Bronchial epithelial cell (primary cell): ENCODE results near the gene HYCC2. TPM values are rescaled to one million over a fixed set of nuclear protein-coding genes. Genes with fewer than 3 reads are reported as not detected.

Source experiments
- DNase-seq: peaks from one replicate; pipeline ENCODE4 v3.0.0-alpha.2; 2010; ENCODE audit warnings: low read depth
- FAIRE-seq: peaks from 2 replicates; lab custom pipeline; 2011; peaks lifted over from hg19 to GRCh38; lab: Jason Lieb, UNC
- H3K27me3 ChIP-seq: 2 replicates; pipeline ENCODE4 v1.5.1; 2011; ENCODE audit warnings: low read length; ENCODE audit not compliant: control insufficient read depth, insufficient read depth
- H3K36me3 ChIP-seq: 2 replicates; pipeline ENCODE4 v1.5.1; 2011; ENCODE audit warnings: low read length; ENCODE audit not compliant: control insufficient read depth, insufficient read depth
- H3K4me3 ChIP-seq: 2 replicates; pipeline ENCODE4 v1.5.1; 2011; ENCODE audit warnings: mild to moderate bottlenecking, low read depth, low read length, control low read depth
- total RNA-seq: library from RNA; depleted of rRNA; stranded (reverse); fragments of >200 nt; gene quantifications from 2 replicates; pipeline ENCODE4 v1.2.1, GENCODE V29; 2014
- TF ChIP-seq, protein P1 (sequence below): IDR thresholded peaks from 2 replicates; pipeline ENCODE4 v1.5.1; 2011; ENCODE audit warnings: mild to moderate bottlenecking, moderate library complexity, low read length, control low read depth, inconsistent platforms; ENCODE audit not compliant: insufficient read depth, severe bottlenecking

HYCC2 gene
- total RNA-seq, 1 donor from 2014 or later: 8.4 TPM

GRCh38 chr2:201021914-201022313 is 49.6 kb downstream of the HYCC2 start:
- Histone ChIP-seq H3K36me3 (peaks cover 5% of the 10 kb centered on the region), H3K4me3 (no peak overlapping the region), H3K27me3 (no peaks in the 10 kb centered on the region)
- no peak for DNase-seq
- FAIRE-seq: no peak
- TF ChIP-seq, protein P1, sequence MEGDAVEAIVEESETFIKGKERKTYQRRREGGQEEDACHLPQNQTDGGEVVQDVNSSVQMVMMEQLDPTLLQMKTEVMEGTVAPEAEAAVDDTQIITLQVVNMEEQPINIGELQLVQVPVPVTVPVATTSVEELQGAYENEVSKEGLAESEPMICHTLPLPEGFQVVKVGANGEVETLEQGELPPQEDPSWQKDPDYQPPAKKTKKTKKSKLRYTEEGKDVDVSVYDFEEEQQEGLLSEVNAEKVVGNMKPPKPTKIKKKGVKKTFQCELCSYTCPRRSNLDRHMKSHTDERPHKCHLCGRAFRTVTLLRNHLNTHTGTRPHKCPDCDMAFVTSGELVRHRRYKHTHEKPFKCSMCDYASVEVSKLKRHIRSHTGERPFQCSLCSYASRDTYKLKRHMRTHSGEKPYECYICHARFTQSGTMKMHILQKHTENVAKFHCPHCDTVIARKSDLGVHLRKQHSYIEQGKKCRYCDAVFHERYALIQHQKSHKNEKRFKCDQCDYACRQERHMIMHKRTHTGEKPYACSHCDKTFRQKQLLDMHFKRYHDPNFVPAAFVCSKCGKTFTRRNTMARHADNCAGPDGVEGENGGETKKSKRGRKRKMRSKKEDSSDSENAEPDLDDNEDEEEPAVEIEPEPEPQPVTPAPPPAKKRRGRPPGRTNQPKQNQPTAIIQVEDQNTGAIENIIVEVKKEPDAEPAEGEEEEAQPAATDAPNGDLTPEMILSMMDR: no peak

Other genes with a start within 250 kb of the HYCC2 start
- 84.1 and 96.1 TPM in 2 replicates for gene CLK1, start 207.0 kb downstream of the HYCC2 start, total RNA-seq
- 34.5 and 50.3 TPM in 2 replicates for gene PPIL3, start 182.6 kb downstream of the HYCC2 start, total RNA-seq
- gene NIF3L1, start 182.3 kb downstream of the HYCC2 start, total RNA-seq: 21.5 and 24.2 TPM in 2 replicates
- 14.5 and 16.3 TPM in 2 replicates for gene ORC2, start 108.0 kb downstream of the HYCC2 start, total RNA-seq
- 38.7 and 72.1 TPM in 2 replicates for gene NDUFB3, start 330 bp upstream of the HYCC2 start, total RNA-seq
- 77.1 and 100 TPM in 2 replicates for gene CFLAR, start 44.5 kb upstream of the HYCC2 start, total RNA-seq
- gene CASP10, start 111.5 kb upstream of the HYCC2 start, total RNA-seq: 2.6 and 5.1 TPM in 2 replicates
- gene CASP8, start 188.9 kb upstream of the HYCC2 start, total RNA-seq: 20.9 and 27.6 TPM in 2 replicates